Gastroesophageal sphincter (tissue), 4 donors: ENCODE data around the gene TNFAIP2. TPM values are rescaled to one million over a fixed set of nuclear protein-coding genes. Genes with fewer than 3 reads are reported as not detected.

Experiments used
- ATAC-seq: fragments of 150-250 bp; one replicate; pipeline ENCODE4 v1.9.1; 2016; ENCODE audit warnings: mild to moderate bottlenecking, moderate library complexity
- H3K27ac ChIP-seq, 4 donors: fragments of 200-600 bp; sonication (generic) in 3 of 4; 1 replicate in 3 of 4; 2 replicates in 1 of 4; pipeline ENCODE4 v1.5.1; 2016 to 2019
- H3K27me3 ChIP-seq: fragments of 200-600 bp; sonication (generic); one replicate; pipeline ENCODE4 v1.5.1; 2019
- H3K36me3 ChIP-seq, 2 donors: fragments of 200-600 bp; sonication (generic); one replicate each; pipeline ENCODE4 v1.5.1; 2019; ENCODE audit warnings: control low read depth in 1 of 2
- H3K4me1 ChIP-seq, 3 donors: fragments of 200-600 bp; sonication (generic); 1 replicate in 2 of 3; 2 replicates in 1 of 3; pipeline ENCODE4 v1.5.1; 2016 to 2019; ENCODE audit warnings: control low read depth in 2 of 3
- H3K4me3 ChIP-seq, 2 donors: fragments of 200-600 bp; sonication (generic); one replicate each; pipeline ENCODE4 v1.5.1; 2019; ENCODE audit warnings: mild to moderate bottlenecking in 1 of 2, moderate library complexity in 1 of 2
- H3K9me3 ChIP-seq, 3 donors: fragments of 200-600 bp; sonication (generic); one replicate each; pipeline ENCODE4 v1.5.1; 2017 to 2019; ENCODE audit warnings: control low read depth in 2 of 3
- EP300 ChIP-seq: sonication (generic); formaldehyde crosslinking; IDR thresholded peaks from one replicate; pipeline ENCODE4 v1.6.1; 2017; ENCODE audit warnings: antibody characterized with exemption, mild to moderate bottlenecking
- POLR2A ChIP-seq, 2 donors: fragments of 450-650 bp; IDR thresholded peaks; one replicate each; pipeline ENCODE4 v1.6.1; 2017; ENCODE audit warnings: antibody characterized with exemption in 2 of 2, mild to moderate bottlenecking in 2 of 2, moderate library complexity in 1 of 2
- POLR2AphosphoS5 ChIP-seq: sonication (generic); formaldehyde crosslinking; IDR thresholded peaks from one replicate; pipeline ENCODE4 v1.6.1; 2017; ENCODE audit warnings: antibody characterized with exemption
- WGBS, 2 donors: methylation state at CpG; one replicate each; pipeline ENCODE4 v1.1.5; 2018; ENCODE audit warnings: low coverage in 1 of 2; 5-methylcytosine and 5-hydroxymethylcytosine counted together
- total RNA-seq, 4 donors: library from RNA; depleted of rRNA; stranded (reverse); fragments of >200 nt; gene quantifications; one replicate each; pipeline ENCODE4 v1.1.0, GENCODE V29; 2016
- TF ChIP-seq, protein P1 (sequence below), 4 experiments: fragments of 200-600 bp in 2 of 4; fragments of 450-650 bp in 2 of 4; sonication (generic) in 1 of 4; IDR thresholded peaks; one replicate each; pipeline ENCODE4 v1.5.1; 2017 to 2019; ENCODE audit warnings: antibody characterized with exemption in 4 of 4, mild to moderate bottlenecking in 2 of 4, moderate library complexity in 2 of 4

Gene TNFAIP2
- total RNA-seq, 4 donors from 2014 or later: 51.6 to 61.9 (median 59.1) TPM

DNA sequence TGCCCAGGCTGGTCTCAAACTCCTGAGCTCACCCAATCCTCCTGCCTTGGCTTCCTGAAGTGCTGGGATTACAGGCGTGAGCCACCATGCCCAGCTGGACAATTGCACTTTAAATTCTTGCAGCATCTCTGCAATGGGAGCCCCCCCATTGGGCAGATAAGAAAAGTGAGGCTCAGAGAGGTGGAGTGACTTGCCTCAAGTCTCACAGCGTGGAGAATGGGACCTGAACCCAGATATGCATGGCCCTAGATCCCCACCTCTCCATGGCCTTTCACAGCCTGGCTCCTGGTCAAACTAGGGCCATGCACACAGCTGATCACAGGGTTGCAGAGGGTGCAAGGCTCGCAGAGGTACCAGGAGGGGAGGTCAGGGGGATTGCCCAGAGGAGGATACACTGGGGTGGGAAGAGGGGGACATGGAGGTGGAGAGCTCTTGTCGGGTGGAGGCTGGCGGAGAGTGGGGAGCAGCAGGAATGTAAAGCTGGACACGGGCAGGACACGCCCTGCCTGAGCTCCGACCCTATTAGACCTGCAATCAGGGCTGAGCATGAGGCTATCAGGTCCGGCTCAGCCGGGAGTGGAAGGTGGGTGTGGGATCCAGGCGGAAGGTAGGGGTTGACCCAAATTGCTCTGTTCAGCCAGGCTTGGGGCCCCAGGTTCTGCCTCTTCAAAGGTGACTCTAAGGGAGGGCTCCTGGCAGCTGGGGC, 21.9 kb upstream of the TNFAIP2 start:
- no peak for ATAC-seq
- Histone ChIP-seq H3K9me3 (no peaks in the 10 kb centered on the region), H3K36me3 (no peaks in the 10 kb centered on the region), H3K4me3 (no peak overlapping the region), H3K27ac (no peak overlapping the region), H3K27me3 (peaks cover 89% of the 10 kb centered on the region), H3K4me1 (peaks cover 0 to 44% (median 26%) of the 10 kb centered on the region in 3 donors)
- TF ChIP-seq EP300 (no peak), POLR2A (IDR thresholded peaks at IDR 0.05) (no peak), POLR2AphosphoS5 (no peak)
- TF ChIP-seq, protein P1, sequence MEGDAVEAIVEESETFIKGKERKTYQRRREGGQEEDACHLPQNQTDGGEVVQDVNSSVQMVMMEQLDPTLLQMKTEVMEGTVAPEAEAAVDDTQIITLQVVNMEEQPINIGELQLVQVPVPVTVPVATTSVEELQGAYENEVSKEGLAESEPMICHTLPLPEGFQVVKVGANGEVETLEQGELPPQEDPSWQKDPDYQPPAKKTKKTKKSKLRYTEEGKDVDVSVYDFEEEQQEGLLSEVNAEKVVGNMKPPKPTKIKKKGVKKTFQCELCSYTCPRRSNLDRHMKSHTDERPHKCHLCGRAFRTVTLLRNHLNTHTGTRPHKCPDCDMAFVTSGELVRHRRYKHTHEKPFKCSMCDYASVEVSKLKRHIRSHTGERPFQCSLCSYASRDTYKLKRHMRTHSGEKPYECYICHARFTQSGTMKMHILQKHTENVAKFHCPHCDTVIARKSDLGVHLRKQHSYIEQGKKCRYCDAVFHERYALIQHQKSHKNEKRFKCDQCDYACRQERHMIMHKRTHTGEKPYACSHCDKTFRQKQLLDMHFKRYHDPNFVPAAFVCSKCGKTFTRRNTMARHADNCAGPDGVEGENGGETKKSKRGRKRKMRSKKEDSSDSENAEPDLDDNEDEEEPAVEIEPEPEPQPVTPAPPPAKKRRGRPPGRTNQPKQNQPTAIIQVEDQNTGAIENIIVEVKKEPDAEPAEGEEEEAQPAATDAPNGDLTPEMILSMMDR (IDR thresholded peaks at IDR 0.05): no peak
- 91 to 93% methylated on average over 4 to 7 of the region's 11 CpGs for WGBS, 2 donors

DNA sequence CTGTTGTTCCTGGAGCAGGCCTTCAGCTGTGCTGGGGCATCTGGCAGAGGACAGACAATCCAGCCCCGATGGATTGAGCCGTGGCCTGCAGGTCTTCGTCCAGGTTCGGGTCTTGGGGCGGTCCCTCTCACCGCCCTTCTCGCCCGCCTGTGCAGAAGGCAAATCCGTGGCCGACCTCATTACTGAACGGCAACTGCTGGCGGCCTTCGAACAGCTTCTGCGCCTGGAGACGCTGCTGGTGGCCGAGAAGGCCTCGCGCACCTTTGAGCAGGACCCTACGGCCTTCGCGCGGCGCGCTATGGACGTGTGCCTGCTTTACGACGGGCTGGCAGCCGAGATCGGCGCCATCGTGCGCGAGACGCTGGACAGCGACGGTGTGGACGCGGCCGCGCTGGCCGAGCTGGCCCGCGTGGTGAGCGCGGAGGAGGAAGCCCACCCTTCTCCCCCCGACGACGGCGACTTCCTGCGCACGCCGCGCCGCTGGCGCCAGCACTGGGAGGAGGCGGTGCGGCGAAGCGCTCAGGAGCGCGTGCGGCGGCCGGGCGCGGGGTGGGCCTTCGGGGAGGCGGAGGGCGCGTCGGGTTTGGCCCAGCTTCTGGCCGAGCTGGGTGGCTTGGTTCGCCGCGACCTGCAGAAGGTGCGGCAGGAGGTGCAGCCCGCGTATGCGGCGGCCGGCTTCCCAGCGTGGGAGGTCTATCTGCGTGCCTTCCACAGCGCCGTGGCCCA, 21.1 kb upstream of the TNFAIP2 start:
- WGBS, 2 donors: 31% methylated on average over 17 of the region's 85 CpGs; no CpG with 5 or more reads in 1 of the 2 donors
- H3K36me3 ChIP-seq: no peaks in the 10 kb centered on the region
- ATAC-seq: no peak
- TF ChIP-seq POLR2AphosphoS5 (no peak), EP300 (no peak), POLR2A (IDR thresholded peaks at IDR 0.05) (no peak)
- TF ChIP-seq, protein P1 (IDR thresholded peaks at IDR 0.05): no peak
- peaks cover 0 to 44% (median 26%) of the 10 kb centered on the region in 3 donors for H3K4me1 ChIP-seq
- no peak overlapping the region for H3K27ac ChIP-seq
- peak overlapping the region in 1 of 2 donors; percentile 19 for H3K4me3 ChIP-seq
- H3K9me3 ChIP-seq: no peaks in the 10 kb centered on the region
- peaks cover 95% of the 10 kb centered on the region for H3K27me3 ChIP-seq

DNA sequence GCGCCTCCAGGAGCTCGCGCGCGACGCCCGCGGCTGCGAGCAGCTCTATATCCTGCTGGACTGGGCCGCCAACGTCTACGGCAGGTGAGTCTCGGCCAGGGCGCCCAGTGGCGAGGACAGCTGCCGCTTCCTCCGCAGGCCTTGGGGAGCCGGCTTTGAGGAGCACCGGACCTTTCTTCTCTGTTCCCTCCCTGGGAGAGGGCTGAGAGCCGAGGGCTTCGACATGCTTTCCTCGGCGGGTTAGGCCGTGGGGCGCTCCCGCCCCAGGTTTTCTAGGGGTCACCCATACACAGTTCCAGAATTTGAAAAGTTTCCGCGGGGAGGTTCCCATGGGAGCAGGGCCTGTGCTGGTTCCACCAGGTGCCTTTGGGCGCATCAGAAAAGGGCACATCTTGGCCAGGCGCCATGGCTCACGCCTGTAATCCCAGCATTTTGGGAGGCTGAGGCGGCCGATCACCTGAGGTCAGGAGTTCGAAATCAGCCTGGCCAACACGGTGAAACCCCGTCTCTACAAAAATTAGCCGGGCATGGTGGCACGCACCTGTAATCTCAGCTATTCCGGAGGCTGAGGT, 20.5 kb upstream of the TNFAIP2 start:
- Histone ChIP-seq H3K4me3 (peak overlapping the region in 1 of 2 donors; percentile 19), H3K27ac (no peak overlapping the region), H3K9me3 (no peaks in the 10 kb centered on the region), H3K27me3 (peaks cover 98% of the 10 kb centered on the region), H3K36me3 (no peaks in the 10 kb centered on the region), H3K4me1 (peaks cover 0 to 44% (median 26%) of the 10 kb centered on the region in 3 donors)
- TF ChIP-seq POLR2A (IDR thresholded peaks at IDR 0.05) (no peak), POLR2AphosphoS5 (no peak), EP300 (no peak)
- TF ChIP-seq, protein P1 (IDR thresholded peaks at IDR 0.05): no peak
- no peak for ATAC-seq
- no CpG with 5 or more reads among the region's 39 CpGs for WGBS, 2 donors

DNA sequence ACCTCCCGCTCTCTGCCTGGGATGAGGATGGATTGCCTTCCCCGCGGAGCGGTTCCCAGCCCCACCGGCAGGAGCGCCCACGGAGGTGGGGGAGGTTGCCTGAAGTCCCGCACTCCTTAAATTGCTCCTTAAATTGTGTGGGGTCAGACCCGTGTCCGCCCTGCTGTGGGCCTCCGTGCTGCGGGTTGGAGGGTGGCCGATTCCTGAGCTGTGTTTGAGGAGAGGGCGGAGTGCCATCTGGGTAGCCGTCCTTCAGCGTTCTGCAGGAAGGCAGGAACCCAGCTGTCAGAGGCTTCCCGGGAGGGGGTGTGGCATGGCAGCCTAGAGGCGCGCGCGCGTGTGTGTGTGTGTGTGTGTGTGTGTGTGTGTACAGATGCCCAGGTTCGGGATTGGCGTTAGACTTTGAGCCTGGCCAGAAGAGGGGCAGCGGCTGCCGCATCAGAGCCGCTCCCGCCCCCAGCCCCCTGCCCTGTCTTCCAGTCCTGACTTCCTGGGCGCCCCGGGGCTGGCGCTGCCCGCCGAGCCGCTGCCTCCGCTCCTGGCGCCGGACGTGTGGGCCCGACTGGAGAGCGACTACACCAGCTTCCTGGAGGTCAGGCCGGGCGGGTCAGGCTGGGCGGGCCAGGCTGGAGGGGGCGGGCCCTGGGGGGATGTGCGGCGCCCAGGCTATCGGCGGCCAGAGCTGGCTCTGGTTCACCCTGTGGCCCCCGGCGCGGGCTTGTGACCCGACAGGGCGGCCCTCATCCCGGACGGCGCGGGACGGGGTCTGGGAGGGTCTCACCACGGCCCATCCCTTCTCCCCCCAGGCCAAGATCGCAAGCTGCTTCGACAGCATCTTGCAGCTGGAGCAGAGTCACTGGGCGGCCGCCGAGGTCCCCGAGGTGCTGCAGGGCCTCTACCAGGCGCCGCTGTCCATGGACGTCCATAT, 19.5 kb upstream of the TNFAIP2 start:
- ATAC-seq: peak; percentile 46
- TF ChIP-seq, protein P1 (IDR thresholded peaks at IDR 0.05): peak in 2 of 4 experiments; percentile 24 to 30
- no peak for TF ChIP-seq POLR2A (IDR thresholded peaks at IDR 0.05)
- Histone ChIP-seq H3K9me3 (no peaks in the 10 kb centered on the region), H3K36me3 (no peaks in the 10 kb centered on the region), H3K4me3 (peak overlapping the region in 1 of 2 donors; percentile 21), H3K27ac (no peak overlapping the region), H3K27me3 (peaks cover 98% of the 10 kb centered on the region), H3K4me1 (peaks cover 0 to 44% (median 29%) of the 10 kb centered on the region in 3 donors)
- WGBS, 2 donors: 0 to 13% methylated on average over 4 to 13 of the region's 68 CpGs
